ENCODE data around the gene LMBR1L. TPM values are rescaled to one million over a fixed set of nuclear protein-coding genes. Genes with fewer than 3 reads are reported as not detected.

LMBR1L gene
- total RNA-seq = 100 to 1,000 TPM in 1 of 2 donors, 10 to 100 TPM in 1; 25.2 to 143 TPM

GRCh38 chr12:49110464-49111155 lies at the start of gene LMBR1L:
Gene LMBR1L (minus strand): TSS chr12:49110847. CDS start chr12:49110555, 292 bp downstream.
- Histone ChIP-seq H3K27ac (peak within 1 kb of the TSS; percentile 95 to 96), H3K27me3 (replicated peaks; ENCODE audit: insufficient read depth) (no peaks in the 10 kb centered on the region), H3K36me3 (peaks cover 0 to 3% of the 10 kb centered on the region in 2 donors), H3K4me3 (peak within 1 kb of the TSS; percentile 88), H3K4me1 (replicated peaks) (no peaks in the 10 kb centered on the region), H3K9me3 (no peaks in the 10 kb centered on the region)
- peak; percentile 97 for DNase-seq (ENCODE audit: low spot score)
- TF ChIP-seq POLR2A (IDR thresholded peaks at IDR 0.05) (peak; percentile 97), POLR2AphosphoS5 (IDR thresholded peaks at IDR 0.05) (peak; percentile 100), CTCF (IDR thresholded peaks at IDR 0.05) (peak in 3 of 4 experiments; percentile 34 to 86 (median 84))
- under 1% methylated on average over 43 of the region's 43 CpGs for WGBS
- intact Hi-C loops (cut with DNase I) = no loop called here

- intact Hi-C loops (cut with DNase I) = no loop called here
- 66% methylated on average over 2 of the region's 2 CpGs for WGBS
- H3K27me3 ChIP-seq (replicated peaks; ENCODE audit: insufficient read depth) = no peaks in the 10 kb centered on the region
Observed at GRCh38 chr12:49160399-49160798, 49.8 kb upstream of the LMBR1L start.

GRCh38 chr12:49154221-49154620 lies 43.6 kb upstream of the LMBR1L start:
- TF ChIP-seq POLR2AphosphoS5 (IDR thresholded peaks at IDR 0.05) = no peak
- TF ChIP-seq POLR2A (IDR thresholded peaks at IDR 0.05) = no peak
- TF ChIP-seq CTCF (IDR thresholded peaks at IDR 0.05) = no peak
- no peaks in the 10 kb centered on the region for H3K4me1 ChIP-seq (replicated peaks)
- no peaks in the 10 kb centered on the region for H3K36me3 ChIP-seq
- no peak overlapping the region for H3K27ac ChIP-seq
- WGBS = 88% methylated on average over 3 of the region's 3 CpGs
- no peaks in the 10 kb centered on the region for H3K27me3 ChIP-seq (replicated peaks; ENCODE audit: insufficient read depth)
- no peak for DNase-seq (ENCODE audit: low spot score)
- no peaks in the 10 kb centered on the region for H3K9me3 ChIP-seq
- intact Hi-C loops (cut with DNase I) = no loop called here
- H3K4me3 ChIP-seq = no peak overlapping the region

More at GRCh38 chr12:49160399-49160798, 49.8 kb upstream of the LMBR1L start:
- Histone ChIP-seq H3K27ac (no peak overlapping the region), H3K4me3 (no peak overlapping the region), H3K4me1 (replicated peaks) (no peaks in the 10 kb centered on the region), H3K9me3 (no peaks in the 10 kb centered on the region), H3K36me3 (no peaks in the 10 kb centered on the region)
- no peak for DNase-seq (ENCODE audit: low spot score)
- no peak for TF ChIP-seq POLR2A (IDR thresholded peaks at IDR 0.05)
- no peak for TF ChIP-seq POLR2AphosphoS5 (IDR thresholded peaks at IDR 0.05)
- no peak for TF ChIP-seq CTCF (IDR thresholded peaks at IDR 0.05)

GRCh38 chr12:49147384-49147783 lies 36.7 kb upstream of the LMBR1L start:
- TF ChIP-seq POLR2AphosphoS5 (IDR thresholded peaks at IDR 0.05) = no peak
- TF ChIP-seq CTCF (IDR thresholded peaks at IDR 0.05) = no peak
- no peak for TF ChIP-seq POLR2A (IDR thresholded peaks at IDR 0.05)
- Histone ChIP-seq H3K9me3 (no peaks in the 10 kb centered on the region), H3K36me3 (no peaks in the 10 kb centered on the region), H3K4me1 (replicated peaks) (no peaks in the 10 kb centered on the region), H3K27me3 (replicated peaks; ENCODE audit: insufficient read depth) (no peaks in the 10 kb centered on the region), H3K27ac (no peak overlapping the region), H3K4me3 (no peak overlapping the region)
- intact Hi-C loops (cut with DNase I) = no loop called here
- no peak for DNase-seq (ENCODE audit: low spot score)
- 97% methylated on average over 2 of the region's 2 CpGs for WGBS

GRCh38 chr12:49146406-49146805 lies 35.8 kb upstream of the LMBR1L start:
- no peak overlapping the region for H3K4me3 ChIP-seq
- DNase-seq (ENCODE audit: low spot score) = no peak
- H3K27ac ChIP-seq = no peak overlapping the region
- no peaks in the 10 kb centered on the region for H3K36me3 ChIP-seq
- no peaks in the 10 kb centered on the region for H3K9me3 ChIP-seq
- WGBS = 97% methylated on average over 1 of the region's 1 CpG
- no peaks in the 10 kb centered on the region for H3K4me1 ChIP-seq (replicated peaks)
- no peak for TF ChIP-seq CTCF (IDR thresholded peaks at IDR 0.05)
- no peak for TF ChIP-seq POLR2AphosphoS5 (IDR thresholded peaks at IDR 0.05)
- intact Hi-C loops (cut with DNase I) = no loop called here
- H3K27me3 ChIP-seq (replicated peaks; ENCODE audit: insufficient read depth) = no peaks in the 10 kb centered on the region

All from prostate gland (tissue), 2 donors.